T47D (cell line): ENCODE data around the gene PTPRD.

Experiments
- DNase-seq, 2 experiments: peaks; one replicate each; pipeline versions ENCODE4 v3.0.0 to v3.0.0-alpha.2; 2011 to 2012; ENCODE audit warnings: low read depth in 1 of 2, low spot score in 1 of 2
- JUND ChIP-seq: IDR thresholded peaks from 2 replicates; pipeline ENCODE4 v1.6.1; 2012; ENCODE audit warnings: low read depth
- in situ Hi-C: cut with HindIII; loops from 2 replicates; pipeline ENCODE4 v1.10.0; 2016; ENCODE audit warnings: low sequenced_read_pairs, low pct_unique_long_range_greater_than_20kb

The PTPRD gene

GRCh38 chr9:8534828-8535227, 2078.0 kb downstream of the PTPRD start:
- in situ Hi-C loops, result no loop called here
- no peak for DNase-seq
- no peak for TF ChIP-seq JUND

DNA sequence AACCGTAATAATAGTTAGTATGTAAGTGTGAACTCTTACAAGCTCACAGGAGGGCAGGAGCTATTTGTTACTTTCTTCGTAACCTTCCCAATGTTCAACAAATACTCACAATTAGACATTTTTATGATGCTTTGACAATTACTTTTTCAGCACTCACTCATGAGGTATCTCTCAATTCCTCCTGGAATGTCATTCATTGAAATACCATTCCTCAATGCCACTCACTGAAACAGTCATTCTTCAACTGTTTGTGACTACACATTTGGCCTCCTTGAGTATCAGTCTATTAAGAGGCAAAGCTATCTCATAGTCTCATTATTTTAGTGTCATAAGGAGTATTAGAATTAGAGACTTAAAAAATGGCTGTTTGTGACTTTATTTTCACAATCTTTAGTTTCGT, 2079.1 kb downstream of the PTPRD start:
- TF ChIP-seq JUND, result no peak
- DNase-seq, result no peak
- in situ Hi-C loops, result no loop called here

- DNase-seq, result no peak
- no peak for TF ChIP-seq JUND
- in situ Hi-C loops, result no loop called here
Observed at GRCh38 chr9:8531826-8532415, 2080.9 kb downstream of the PTPRD start.

GRCh38 chr9:8521112-8521511, 2091.7 kb downstream of the PTPRD start:
- in situ Hi-C loops, result no loop called here
- no peak for DNase-seq
- no peak for TF ChIP-seq JUND

- no peak for TF ChIP-seq JUND
- DNase-seq, result no peak
- in situ Hi-C loops, result no loop called here
Observed at GRCh38 chr9:8515748-8516147, 2097.1 kb downstream of the PTPRD start.

- TF ChIP-seq JUND, result no peak
- no peak for DNase-seq
- in situ Hi-C loops, result no loop called here
Observed at GRCh38 chr9:8514760-8515159, 2098.0 kb downstream of the PTPRD start.

- no peak for DNase-seq
- in situ Hi-C loops, result no loop called here
- TF ChIP-seq JUND, result no peak
Observed at GRCh38 chr9:8508671-8509290, 2104.0 kb downstream of the PTPRD start.

GRCh38 chr9:8494571-8494970, 2118.2 kb downstream of the PTPRD start:
- in situ Hi-C loops, result no loop called here
- DNase-seq, result no peak
- TF ChIP-seq JUND, result no peak

- TF ChIP-seq JUND, result no peak
- no peak for DNase-seq
- in situ Hi-C loops, result no loop called here
Observed at GRCh38 chr9:8492679-8493078, 2120.1 kb downstream of the PTPRD start.

DNA sequence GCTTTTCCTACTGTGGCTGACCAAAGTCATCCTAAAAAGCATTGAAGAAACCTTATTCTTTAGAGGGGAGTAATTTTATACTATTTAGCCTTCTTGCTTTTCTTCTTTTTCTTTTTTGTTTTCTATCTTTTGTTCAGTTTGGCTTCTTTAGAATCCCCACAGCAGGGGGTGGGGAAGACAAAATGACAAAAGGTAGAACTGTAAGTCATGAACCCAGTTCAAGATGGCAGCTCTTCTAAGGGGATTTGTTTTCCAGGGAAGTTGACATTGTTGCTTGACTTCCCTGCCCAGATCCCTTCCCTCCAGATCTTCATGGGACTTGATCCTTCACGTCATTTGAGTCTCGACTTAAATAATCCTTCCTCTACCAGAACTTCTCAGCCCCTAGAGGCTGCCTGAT, 2120.8 kb downstream of the PTPRD start:
- TF ChIP-seq JUND, result no peak
- in situ Hi-C loops, result no loop called here
- no peak for DNase-seq

DNA sequence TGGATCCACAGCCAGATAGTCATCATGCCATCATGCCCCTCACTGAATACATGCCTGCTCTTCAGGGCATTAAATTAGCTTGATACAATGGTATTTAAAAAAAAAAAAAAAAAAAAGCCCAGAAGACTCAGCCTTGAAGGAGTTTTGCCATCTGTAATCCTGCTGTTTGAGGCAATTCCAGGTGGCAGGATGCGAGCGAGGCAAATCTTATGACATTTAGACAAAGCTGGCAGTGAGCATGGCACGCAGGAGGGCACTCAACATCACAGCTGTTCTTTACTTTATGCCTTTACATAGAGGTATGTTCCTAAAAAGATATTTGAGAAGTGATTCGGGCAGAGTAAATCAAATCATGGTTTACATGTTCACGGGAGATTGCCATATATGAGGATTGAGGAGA, 2121.2 kb downstream of the PTPRD start:
- no peak for TF ChIP-seq JUND
- no peak for DNase-seq
- in situ Hi-C loops, result no loop called here

- in situ Hi-C loops, result no loop called here
- TF ChIP-seq JUND, result no peak
- no peak for DNase-seq
Observed at GRCh38 chr9:8489835-8490234, 2123.0 kb downstream of the PTPRD start.

DNA sequence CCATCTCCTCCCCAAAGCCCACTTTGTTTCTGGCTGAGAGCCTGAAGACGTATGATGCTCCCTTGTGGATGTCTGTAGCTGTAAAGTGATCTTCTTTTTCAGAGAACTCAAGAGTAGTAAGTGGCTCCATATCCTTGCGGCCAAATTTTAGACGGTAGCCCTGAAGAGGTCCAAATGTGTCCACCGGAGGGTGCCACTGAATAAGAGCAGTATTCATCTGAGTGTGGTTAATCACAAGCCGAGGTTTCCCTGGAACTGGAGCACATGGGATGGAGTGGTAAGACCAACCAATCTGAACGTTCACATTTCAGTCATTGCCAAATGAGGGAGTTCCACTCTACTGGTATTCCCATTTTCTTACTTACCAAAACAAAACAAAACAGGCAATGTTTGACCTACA, 2126.7 kb downstream of the PTPRD start:
- DNase-seq, result peak in 1 of 2 experiments; percentile 21
- no peak for TF ChIP-seq JUND
- in situ Hi-C loops, result no loop called here
